ENCODE results near the gene ITGB1BP1. TPM values are rescaled to one million over a fixed set of nuclear protein-coding genes. Genes with fewer than 3 reads are reported as not detected.

Gene ITGB1BP1
- total RNA-seq, 4 donors from 2014 or later, result 10.7 to 27.7 (median 21.7) TPM

DNA sequence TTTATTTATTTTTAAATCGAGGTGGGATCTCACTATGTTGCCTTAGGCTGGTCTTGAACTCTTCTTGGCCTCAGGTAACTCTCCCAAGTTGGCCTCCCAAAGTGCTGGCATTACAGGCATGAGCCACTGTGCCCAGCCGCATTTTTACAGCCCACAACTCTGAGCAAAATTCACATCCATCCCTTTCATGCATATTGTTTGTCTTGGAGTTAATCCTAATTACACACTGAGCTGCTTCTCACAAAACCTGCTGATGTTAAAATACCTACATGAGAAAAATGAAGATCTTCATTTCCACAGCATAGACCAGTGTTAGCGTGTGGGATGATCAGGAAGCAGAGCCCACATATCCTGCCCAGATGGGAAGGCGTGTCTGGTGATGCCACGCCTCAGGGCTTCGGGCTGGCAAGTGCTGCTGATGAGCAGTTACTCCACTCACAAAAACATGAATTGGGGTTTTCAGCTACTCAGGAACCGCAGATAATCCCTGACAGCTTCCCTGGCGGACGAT, 14.6 kb downstream of the ITGB1BP1 start:
- H3K27me3 ChIP-seq, result no peaks in the 10 kb centered on the region
- 60 to 67% methylated on average over 1 to 9 of the region's 9 CpGs for WGBS, 2 donors (ENCODE audit: low coverage in 1 of 2)
- intact Hi-C loops (cut with DNase I; ENCODE audit: low total_unique reads) (no loop called here), in situ Hi-C loops (cut with MboI; ENCODE audit: low pct_ligation_motif_present in 1 of 4, low pct_unique_long_range_greater_than_20kb in 1 of 4, low sequenced_read_pairs in 3 of 4) (no loop called here)
- H3K4me3 ChIP-seq, result no peak overlapping the region
- TF ChIP-seq CTCF (IDR thresholded peaks at IDR 0.05) (no peak), POLR2AphosphoS5 (IDR thresholded peaks at IDR 0.05) (no peak), POLR2A (IDR thresholded peaks at IDR 0.05) (no peak), EP300 (IDR thresholded peaks at IDR 0.05; ENCODE audit: low read depth) (no peak)
- peaks cover 0 to 5% (median 2%) of the 10 kb centered on the region in 4 donors for H3K36me3 ChIP-seq
- no peaks in the 10 kb centered on the region for H3K9me3 ChIP-seq
- no peak for DNase-seq
- peaks cover 0 to 11% (median 4%) of the 10 kb centered on the region in 4 donors for H3K4me1 ChIP-seq
- no peak overlapping the region for H3K27ac ChIP-seq

DNA sequence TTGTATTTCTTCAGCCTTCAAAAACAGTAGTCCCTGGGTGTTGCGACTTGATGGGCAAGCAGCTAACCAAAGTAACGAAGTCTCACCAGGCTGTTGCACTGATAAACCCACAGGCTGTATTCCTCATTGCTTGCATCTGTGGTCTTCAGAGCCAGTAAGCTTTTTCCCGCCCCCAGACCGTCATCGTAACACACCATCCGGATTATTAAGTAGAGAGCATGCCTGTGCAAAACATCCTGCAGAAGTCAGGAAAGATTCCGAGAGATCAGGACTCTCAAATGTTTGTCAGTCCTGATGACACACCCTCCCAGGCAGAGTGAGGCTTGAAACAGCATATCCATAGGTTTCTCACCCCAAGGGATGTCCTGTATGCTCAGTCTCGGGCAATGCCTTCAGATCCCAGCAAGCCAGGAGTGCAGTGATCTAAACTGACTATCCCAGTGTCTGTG, 15.9 kb downstream of the ITGB1BP1 start:
- H3K27ac ChIP-seq, result peak overlapping the region in 3 of 4 donors; percentile 1 to 29 (median 19)
- no peak for DNase-seq
- in situ Hi-C loops (cut with MboI; ENCODE audit: low pct_ligation_motif_present in 1 of 4, low pct_unique_long_range_greater_than_20kb in 1 of 4, low sequenced_read_pairs in 3 of 4), result no loop called here
- no peak overlapping the region for H3K4me3 ChIP-seq
- H3K36me3 ChIP-seq, result peaks cover 0 to 14% (median 2%) of the 10 kb centered on the region in 4 donors
- no peaks in the 10 kb centered on the region for H3K27me3 ChIP-seq
- H3K9me3 ChIP-seq, result no peaks in the 10 kb centered on the region
- H3K4me1 ChIP-seq, result peaks cover 0 to 17% (median 4%) of the 10 kb centered on the region in 4 donors
- 90% methylated on average over 8 of the region's 8 CpGs; no CpG with 5 or more reads in 1 of the 2 donors for WGBS, 2 donors (ENCODE audit: low coverage in 1 of 2)
- TF ChIP-seq POLR2AphosphoS5 (IDR thresholded peaks at IDR 0.05), result no peak
- intact Hi-C loops (cut with DNase I; ENCODE audit: low total_unique reads), result no loop called here

DNA sequence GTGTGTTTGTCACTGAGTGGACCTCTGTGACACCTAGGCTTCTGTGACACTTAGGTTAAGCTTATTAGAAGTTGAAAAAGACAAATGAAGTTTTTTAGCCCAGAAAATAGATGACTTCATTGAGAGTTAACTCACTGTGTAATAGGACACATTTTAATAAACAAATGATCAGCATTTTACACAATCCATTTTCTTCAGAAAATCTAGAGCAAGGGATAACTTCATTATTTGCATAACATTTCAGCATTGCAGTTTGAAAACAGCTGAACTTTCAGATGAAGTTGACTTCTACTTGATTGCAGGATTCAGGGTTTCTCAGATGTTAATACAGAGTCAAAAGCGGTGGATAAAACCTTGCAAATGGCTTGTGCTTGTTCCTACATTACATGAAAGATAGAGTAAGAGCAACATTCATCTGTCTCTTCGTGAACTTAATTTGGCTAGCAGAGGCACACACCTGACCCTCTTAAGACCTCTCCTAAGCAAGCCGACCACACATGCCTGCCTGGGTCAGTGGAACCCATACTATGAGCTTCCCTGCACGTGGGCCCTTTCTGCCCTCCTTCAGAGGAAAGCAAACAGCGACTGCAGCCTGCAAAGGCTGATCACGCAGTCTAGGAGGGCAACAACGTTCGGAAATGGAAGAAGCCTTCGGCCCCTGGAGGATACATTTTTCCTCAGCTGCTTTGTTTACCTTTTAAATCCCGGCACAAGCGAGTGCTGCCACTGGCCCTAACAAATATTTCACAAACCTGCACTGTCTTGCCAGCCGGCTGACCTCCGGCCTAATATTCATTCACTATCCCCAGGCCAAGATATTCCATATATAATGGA, 16.6 kb downstream of the ITGB1BP1 start:
- Histone ChIP-seq H3K9me3 (no peaks in the 10 kb centered on the region), H3K36me3 (peaks cover 0 to 14% (median 2%) of the 10 kb centered on the region in 4 donors), H3K27me3 (no peaks in the 10 kb centered on the region), H3K27ac (peak overlapping the region in 3 of 4 donors; percentile 1 to 29 (median 19)), H3K4me3 (no peak overlapping the region), H3K4me1 (peaks cover 0 to 17% (median 4%) of the 10 kb centered on the region in 4 donors)
- in situ Hi-C loops (cut with MboI; ENCODE audit: low pct_ligation_motif_present in 1 of 4, low pct_unique_long_range_greater_than_20kb in 1 of 4, low sequenced_read_pairs in 3 of 4) (no loop called here), intact Hi-C loops (cut with DNase I; ENCODE audit: low total_unique reads) (no loop called here)
- DNase-seq, result no peak
- 73 to 100% methylated on average over 1 to 13 of the region's 13 CpGs for WGBS, 2 donors (ENCODE audit: low coverage in 1 of 2)
- TF ChIP-seq POLR2AphosphoS5 (IDR thresholded peaks at IDR 0.05) (no peak), CTCF (IDR thresholded peaks at IDR 0.05) (no peak), POLR2A (IDR thresholded peaks at IDR 0.05) (no peak), EP300 (IDR thresholded peaks at IDR 0.05; ENCODE audit: low read depth) (no peak)

- DNase-seq, result no peak
- H3K9me3 ChIP-seq, result no peaks in the 10 kb centered on the region
- peaks cover 0 to 15% (median 4%) of the 10 kb centered on the region in 4 donors for H3K36me3 ChIP-seq
- no peak for TF ChIP-seq CTCF (IDR thresholded peaks at IDR 0.05)
- no peak for TF ChIP-seq POLR2AphosphoS5 (IDR thresholded peaks at IDR 0.05)
- TF ChIP-seq EP300 (IDR thresholded peaks at IDR 0.05; ENCODE audit: low read depth), result no peak
- no peak for TF ChIP-seq POLR2A (IDR thresholded peaks at IDR 0.05)
- H3K4me1 ChIP-seq, result peaks cover 0 to 17% (median 4%) of the 10 kb centered on the region in 4 donors
- intact Hi-C loops (cut with DNase I; ENCODE audit: low total_unique reads) (no loop called here), in situ Hi-C loops (cut with MboI; ENCODE audit: low pct_ligation_motif_present in 1 of 4, low pct_unique_long_range_greater_than_20kb in 1 of 4, low sequenced_read_pairs in 3 of 4) (no loop called here)
- no peak overlapping the region for H3K4me3 ChIP-seq
- no peaks in the 10 kb centered on the region for H3K27me3 ChIP-seq
- WGBS, 2 donors (ENCODE audit: low coverage in 1 of 2), result 99 to 100% methylated on average over 1 to 2 of the region's 2 CpGs
- H3K27ac ChIP-seq, result no peak overlapping the region
Observed at GRCh38 chr2:9405636-9406035, 17.7 kb downstream of the ITGB1BP1 start.
